Esophagus squamous epithelium (tissue), 5 donors: ENCODE results near the gene ATP6AP1. TPM values are rescaled to one million over a fixed set of nuclear protein-coding genes. Genes with fewer than 3 reads are reported as not detected.
"Not testable (repeated sequence)": the region's sequence is repeated elsewhere in the genome, so short reads cannot be mapped to it uniquely, and the experiment has no call there.

Experiments used
- DNase-seq: peaks from one replicate; lab custom pipeline; 2025; lab: John Stamatoyannopoulos, UW
- H3K27ac ChIP-seq, 4 donors: fragments of 200-600 bp; sonication (generic); one replicate each; pipeline ENCODE4 v1.5.1; 2016 to 2019; ENCODE audit warnings: mild to moderate bottlenecking in 1 of 4
- H3K27me3 ChIP-seq, 4 donors: fragments of 200-600 bp; sonication (generic); 1 replicate in 3 of 4; 2 replicates in 1 of 4; pipeline versions ENCODE4 v1.5.1 to v1.6.0; 2017 to 2021; ENCODE audit warnings: antibody characterized with exemption in 1 of 4
- H3K36me3 ChIP-seq, 3 donors: fragments of 200-600 bp; sonication (generic); one replicate each; pipeline ENCODE4 v1.5.1; 2016 to 2019
- H3K4me1 ChIP-seq, 3 donors: fragments of 200-600 bp; sonication (generic); one replicate each; pipeline ENCODE4 v1.5.1; 2017 to 2019
- H3K4me3 ChIP-seq, 4 donors: fragments of 200-600 bp; sonication (generic); 1 replicate in 3 of 4; 2 replicates in 1 of 4; pipeline ENCODE4 v1.5.1; 2016 to 2019; ENCODE audit warnings: mild to moderate bottlenecking in 2 of 4, moderate library complexity in 1 of 4
- H3K9me3 ChIP-seq, 3 donors: fragments of 200-600 bp; sonication (generic); one replicate each; pipeline ENCODE4 v1.5.1; 2016 to 2019
- CTCF ChIP-seq, 6 experiments: fragments of 450-650 bp in 4 of 6; fragments of 200-600 bp in 2 of 6; sonication (generic) in 2 of 6; IDR thresholded peaks; one replicate each; pipeline ENCODE4 v1.5.1; 2016 to 2019; ENCODE audit warnings: antibody characterized with exemption in 6 of 6, mild to moderate bottlenecking in 4 of 6, moderate library complexity in 4 of 6
- POLR2A ChIP-seq, 4 donors: fragments of 450-650 bp; IDR thresholded peaks; one replicate each; pipeline ENCODE4 v1.6.1; 2017; ENCODE audit warnings: antibody characterized with exemption in 4 of 4, mild to moderate bottlenecking in 4 of 4, moderate library complexity in 3 of 4
- WGBS, 2 donors: methylation state at CpG; one replicate each; pipeline ENCODE4 v1.1.5; 2018; 5-methylcytosine and 5-hydroxymethylcytosine counted together
- intact Hi-C: fragments of 100-400 bp; cut with DNase I; formaldehyde crosslinking; loops from one replicate; pipeline ENCODE4 v1.15.0; 2022
- total RNA-seq, 4 donors: library from RNA; depleted of rRNA; stranded (reverse); fragments of >200 nt; gene quantifications; one replicate each; pipeline ENCODE4 v1.1.0, GENCODE V29; 2016
- donor health status: DM: yes; HTN: yes; CAD: no.

The ATP6AP1 gene
- total RNA-seq, 4 donors from 2014 or later = 28.5 to 83.8 (median 37.2) TPM

GRCh38 chrX:154397888-154398667, 30.4 kb upstream of the ATP6AP1 start, which contains the start of gene RPL10:
Gene RPL10 (plus strand): TSS chrX:154398377. CDS start chrX:154398520, 143 bp downstream.
- 51% methylated on average over 25 of the region's 69 CpGs; no CpG with 5 or more reads in 1 of the 2 donors for WGBS, 2 donors
- intact Hi-C loops = no loop called here
- Histone ChIP-seq H3K27ac (peak within 1 kb of the TSS; percentile 95 to 99 (median 97)), H3K9me3 (no peaks in the 10 kb centered on the region), H3K27me3 (no peaks in the 10 kb centered on the region), H3K36me3 (peaks cover 10 to 25% (median 14%) of the 10 kb centered on the region in 3 donors), H3K4me3 (peak within 1 kb of the TSS; percentile 67 to 76 (median 72)), H3K4me1 (peaks cover 10 to 55% (median 15%) of the 10 kb centered on the region in 3 donors)
- TF ChIP-seq POLR2A (IDR thresholded peaks at IDR 0.05) = peak in 3 of 4 donors; percentile 83 to 95 (median 88)
- no peak for TF ChIP-seq CTCF (IDR thresholded peaks at IDR 0.05)
- peak; percentile 60 for DNase-seq

- 3 to 24% methylated on average over 7 to 36 of the region's 49 CpGs for WGBS, 2 donors
- Histone ChIP-seq H3K27ac (peak overlapping the region; percentile 95 to 99 (median 97)), H3K27me3 (no peaks in the 10 kb centered on the region), H3K4me1 (peaks cover 10 to 57% (median 15%) of the 10 kb centered on the region in 3 donors), H3K4me3 (peak overlapping the region; percentile 67 to 76 (median 72)), H3K36me3 (peaks cover 10 to 25% (median 14%) of the 10 kb centered on the region in 3 donors), H3K9me3 (no peaks in the 10 kb centered on the region)
- intact Hi-C loops = no loop called here
- TF ChIP-seq POLR2A (IDR thresholded peaks at IDR 0.05) = no peak
- TF ChIP-seq CTCF (IDR thresholded peaks at IDR 0.05) = peak; percentile 67 to 90 (median 86)
- DNase-seq = peak; percentile 30
Observed at GRCh38 chrX:154398668-154399526, 29.6 kb upstream of the ATP6AP1 start.

GRCh38 chrX:154399527-154400368, 28.7 kb upstream of the ATP6AP1 start:
- Histone ChIP-seq H3K9me3 (no peaks in the 10 kb centered on the region), H3K27ac (peak overlapping the region; percentile 95 to 99 (median 97)), H3K27me3 (no peaks in the 10 kb centered on the region), H3K36me3 (peaks cover 10 to 25% (median 14%) of the 10 kb centered on the region in 3 donors), H3K4me1 (peaks cover 10 to 57% (median 15%) of the 10 kb centered on the region in 3 donors), H3K4me3 (peak overlapping the region; percentile 67 to 76 (median 72))
- intact Hi-C loops = loop anchor here (5.0 kb wide), 1 partner anchor 133 kb away; no protein-coding TSS in a partner anchor
- TF ChIP-seq CTCF (IDR thresholded peaks at IDR 0.05) = no peak
- TF ChIP-seq POLR2A (IDR thresholded peaks at IDR 0.05) = no peak
- WGBS, 2 donors = 0 to 57% methylated on average over 2 to 12 of the region's 14 CpGs
- no peak for DNase-seq

- Histone ChIP-seq H3K4me3 (peak overlapping the region in 2 of 4 donors; percentile 72 to 76), H3K4me1 (peaks cover 10 to 57% (median 15%) of the 10 kb centered on the region in 3 donors), H3K36me3 (peaks cover 10 to 25% (median 14%) of the 10 kb centered on the region in 3 donors), H3K27ac (peak overlapping the region; percentile 95 to 99 (median 97))
- intact Hi-C loops = loop anchor here (5.0 kb wide), 1 partner anchor 132 kb away; no protein-coding TSS in a partner anchor
- DNase-seq, H3K9me3 ChIP-seq, H3K27me3 ChIP-seq: not testable (repeated sequence)
- WGBS, 2 donors = 27 to 42% methylated on average over 2 of the region's 6 CpGs
Observed at GRCh38 chrX:154400369-154400817, 28.1 kb upstream of the ATP6AP1 start.
